HUES6 (cell line): ENCODE measurements around the gene UFD1.

Source experiments
- H3K27ac ChIP-seq: 2 replicates; pipeline ENCODE4 v1.7.0; 2013; ENCODE audit warnings: low read depth, mild to moderate bottlenecking, low read length, inconsistent platforms
- H3K27me3 ChIP-seq: 2 replicates; pipeline ENCODE4 v1.6.1; 2013; ENCODE audit warnings: low read length; ENCODE audit not compliant: control insufficient read depth, insufficient read depth
- H3K36me3 ChIP-seq: 2 replicates; pipeline ENCODE4 v1.6.1; 2013; ENCODE audit warnings: low read length; ENCODE audit not compliant: control insufficient read depth, insufficient read depth
- H3K4me1 ChIP-seq: 2 replicates; pipeline ENCODE4 v1.6.1; 2013; ENCODE audit warnings: low read length; ENCODE audit not compliant: control insufficient read depth, insufficient read depth
- H3K4me3 ChIP-seq: 2 replicates; pipeline ENCODE4 v1.5.1; 2013; ENCODE audit warnings: low read depth, low read length
- H3K9ac ChIP-seq: one replicate; pipeline ENCODE4 v1.6.1; 2013; ENCODE audit warnings: mild to moderate bottlenecking, low read length
- H3K9me3 ChIP-seq: 2 replicates; pipeline ENCODE4 v1.6.1; 2013; ENCODE audit warnings: low read depth, low read length; ENCODE audit not compliant: control insufficient read depth, insufficient read depth

The UFD1 gene

DNA sequence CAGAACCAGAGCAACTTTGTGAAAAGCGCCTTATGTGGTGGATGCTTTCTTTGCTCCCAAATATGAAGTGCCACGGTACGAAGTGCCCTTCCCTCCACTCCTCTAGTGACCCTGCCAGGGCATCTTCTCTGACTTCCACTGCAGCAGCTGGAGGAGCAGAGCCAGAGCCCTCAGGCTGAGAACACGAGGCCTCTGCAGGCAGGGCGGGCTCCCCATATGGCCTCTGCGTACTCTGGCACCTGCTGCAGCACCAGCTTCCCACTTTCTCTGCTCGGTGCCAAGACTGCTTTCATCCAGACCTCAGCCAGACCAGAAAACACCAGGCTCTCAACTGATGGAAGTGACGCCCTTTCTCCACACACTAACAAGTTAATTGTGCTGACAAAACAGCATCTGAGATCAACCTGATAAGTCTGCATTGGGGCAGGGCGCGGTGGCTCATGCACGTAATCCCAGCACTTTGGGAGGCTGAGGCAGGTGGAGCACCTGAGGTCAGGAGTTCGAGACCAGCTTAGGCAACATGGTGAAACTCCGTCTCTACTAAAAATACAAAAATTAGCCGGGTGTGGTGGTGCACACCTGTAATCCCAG, 12.8 kb downstream of the UFD1 start:
- Histone ChIP-seq H3K27ac (no peak overlapping the region), H3K4me3 (no peak overlapping the region), H3K27me3 (no peaks in the 10 kb centered on the region), H3K36me3 (peaks cover 92% of the 10 kb centered on the region), H3K9me3 (no peaks in the 10 kb centered on the region), H3K4me1 (no peaks in the 10 kb centered on the region), H3K9ac (no peak overlapping the region)

DNA sequence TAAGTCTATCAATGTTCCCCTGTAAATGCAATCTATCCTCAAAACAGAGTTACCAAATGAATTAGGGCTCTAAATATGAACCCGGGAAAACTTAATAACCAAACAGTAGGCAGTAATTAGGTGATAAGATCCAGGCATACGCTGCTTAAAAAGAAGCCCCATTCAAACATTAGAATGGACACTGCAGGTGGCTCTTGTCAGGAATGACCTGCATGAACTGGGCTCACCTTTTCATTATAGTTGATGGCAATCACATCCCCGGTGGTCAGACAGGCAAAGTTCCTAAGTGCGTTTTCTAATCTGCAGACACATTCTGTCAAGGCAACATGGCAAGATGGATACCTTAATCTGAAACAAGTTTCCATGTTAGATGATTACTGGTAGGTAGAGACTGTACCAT, 14.0 kb downstream of the UFD1 start:
- Histone ChIP-seq H3K4me3 (no peak overlapping the region), H3K4me1 (no peaks in the 10 kb centered on the region), H3K27ac (no peak overlapping the region), H3K9me3 (no peaks in the 10 kb centered on the region), H3K9ac (no peak overlapping the region), H3K36me3 (peaks cover 92% of the 10 kb centered on the region), H3K27me3 (no peaks in the 10 kb centered on the region)

GRCh38 chr22:19464546-19464945, 14.4 kb downstream of the UFD1 start:
- H3K27me3 ChIP-seq = no peaks in the 10 kb centered on the region
- H3K4me3 ChIP-seq = no peak overlapping the region
- H3K4me1 ChIP-seq = no peaks in the 10 kb centered on the region
- no peak overlapping the region for H3K27ac ChIP-seq
- no peak overlapping the region for H3K9ac ChIP-seq
- no peaks in the 10 kb centered on the region for H3K9me3 ChIP-seq
- H3K36me3 ChIP-seq = peaks cover 88% of the 10 kb centered on the region

- Histone ChIP-seq H3K4me3 (no peak overlapping the region), H3K27ac (no peak overlapping the region), H3K9me3 (no peaks in the 10 kb centered on the region), H3K9ac (no peak overlapping the region), H3K27me3 (no peaks in the 10 kb centered on the region), H3K36me3 (peaks cover 85% of the 10 kb centered on the region), H3K4me1 (no peaks in the 10 kb centered on the region)
Observed at GRCh38 chr22:19463491-19464469, 15.2 kb downstream of the UFD1 start.

GRCh38 chr22:19463008-19463407, 16.0 kb downstream of the UFD1 start:
- no peak overlapping the region for H3K9ac ChIP-seq
- H3K9me3 ChIP-seq = no peaks in the 10 kb centered on the region
- H3K27ac ChIP-seq = no peak overlapping the region
- H3K4me3 ChIP-seq = no peak overlapping the region
- no peaks in the 10 kb centered on the region for H3K27me3 ChIP-seq
- H3K4me1 ChIP-seq = no peaks in the 10 kb centered on the region
- peaks cover 83% of the 10 kb centered on the region for H3K36me3 ChIP-seq

DNA sequence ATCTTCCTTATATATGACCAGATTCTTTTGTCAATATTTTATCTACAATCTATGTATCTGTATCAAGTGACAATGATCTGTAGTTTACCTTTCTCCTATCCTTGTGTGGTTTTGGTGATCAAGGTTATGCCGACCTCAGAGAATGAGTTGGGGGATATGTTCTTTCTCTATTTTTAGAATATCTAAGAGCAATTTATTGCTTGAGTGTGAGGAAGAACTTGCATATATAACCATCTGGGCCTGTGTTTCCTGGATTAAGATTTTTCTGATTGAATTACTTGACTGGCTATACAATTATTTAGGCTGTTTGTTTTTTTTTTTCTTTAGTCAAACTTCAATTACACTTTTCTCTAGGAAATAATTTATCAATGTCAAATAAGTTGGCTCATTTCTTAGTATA, 17.5 kb downstream of the UFD1 start:
- no peaks in the 10 kb centered on the region for H3K9me3 ChIP-seq
- no peak overlapping the region for H3K4me3 ChIP-seq
- no peaks in the 10 kb centered on the region for H3K4me1 ChIP-seq
- H3K36me3 ChIP-seq = peaks cover 83% of the 10 kb centered on the region
- H3K27ac ChIP-seq = no peak overlapping the region
- H3K9ac ChIP-seq = no peak overlapping the region
- no peaks in the 10 kb centered on the region for H3K27me3 ChIP-seq

DNA sequence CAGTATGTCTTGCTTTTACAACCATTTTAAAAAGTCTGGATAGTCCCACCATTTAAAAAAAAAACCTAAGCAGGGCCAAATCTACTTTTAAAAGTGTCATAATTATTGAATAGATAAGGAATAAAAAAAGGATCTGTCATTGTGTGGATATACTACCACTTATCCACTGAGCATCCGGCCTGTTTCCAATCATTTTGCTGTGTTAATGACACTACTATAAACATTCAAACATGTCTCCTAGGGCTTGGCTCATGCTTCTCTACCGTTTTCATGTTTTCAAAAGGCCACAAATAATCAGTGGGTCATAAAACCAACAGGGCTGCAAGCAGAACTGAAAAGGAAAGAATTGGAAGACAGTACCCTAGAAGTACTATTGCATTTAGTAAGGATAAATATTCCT, 19.0 kb downstream of the UFD1 start:
- H3K4me1 ChIP-seq = no peaks in the 10 kb centered on the region
- no peak overlapping the region for H3K27ac ChIP-seq
- H3K9ac ChIP-seq = no peak overlapping the region
- no peaks in the 10 kb centered on the region for H3K27me3 ChIP-seq
- H3K4me3 ChIP-seq = no peak overlapping the region
- no peaks in the 10 kb centered on the region for H3K9me3 ChIP-seq
- peaks cover 83% of the 10 kb centered on the region for H3K36me3 ChIP-seq

DNA sequence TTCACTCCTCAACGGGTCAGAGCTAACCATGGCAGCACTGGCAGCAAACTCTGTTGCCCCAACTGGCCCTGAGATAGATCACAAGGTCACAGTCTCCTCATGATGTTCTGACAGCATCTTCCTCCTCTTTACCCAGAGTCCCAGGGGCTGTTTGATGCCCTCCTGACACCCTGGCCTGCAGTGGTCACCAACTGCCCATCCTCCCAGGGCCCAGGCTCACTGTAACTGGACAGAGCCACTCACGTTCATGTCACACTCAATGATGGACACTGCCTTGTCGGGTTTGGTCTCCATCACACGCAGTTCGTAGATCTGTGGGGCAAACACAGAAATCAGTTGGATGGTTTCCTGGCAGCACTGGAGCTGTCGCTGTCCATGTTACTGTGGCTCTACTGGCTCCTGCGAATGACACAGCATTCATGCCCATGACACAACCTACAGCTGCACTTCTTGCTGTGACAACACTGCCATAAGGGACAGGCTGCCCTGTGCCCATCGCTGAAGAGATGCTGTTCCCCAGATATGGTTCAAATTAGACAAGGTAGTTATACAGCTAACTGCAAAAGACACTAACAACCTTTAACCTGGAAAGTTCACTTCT, 21.1 kb downstream of the UFD1 start:
- no peaks in the 10 kb centered on the region for H3K4me1 ChIP-seq
- no peak overlapping the region for H3K4me3 ChIP-seq
- no peak overlapping the region for H3K27ac ChIP-seq
- H3K9ac ChIP-seq = no peak overlapping the region
- no peaks in the 10 kb centered on the region for H3K27me3 ChIP-seq
- H3K9me3 ChIP-seq = no peaks in the 10 kb centered on the region
- peaks cover 84% of the 10 kb centered on the region for H3K36me3 ChIP-seq

DNA sequence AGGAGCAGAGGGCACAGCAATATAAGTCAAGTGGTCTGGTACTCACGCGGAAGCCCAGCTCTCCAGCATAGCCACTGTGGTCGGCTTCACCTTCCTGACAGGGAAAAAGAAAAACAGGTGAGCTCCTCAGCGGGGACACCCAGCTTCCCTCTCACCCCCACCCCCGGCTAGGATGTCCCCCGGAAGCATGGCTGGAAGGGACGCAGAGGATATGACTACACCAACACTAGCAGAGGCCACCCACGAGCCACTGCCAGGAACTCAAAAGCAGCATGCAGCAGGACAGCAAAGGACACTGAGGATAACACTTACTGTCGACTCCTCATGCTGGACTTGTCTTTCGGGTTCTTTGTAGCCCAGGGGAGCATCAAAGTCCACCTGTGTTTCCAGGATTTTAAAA, 22.5 kb downstream of the UFD1 start:
- Histone ChIP-seq H3K9me3 (no peaks in the 10 kb centered on the region), H3K27ac (no peak overlapping the region), H3K4me3 (no peak overlapping the region), H3K36me3 (peaks cover 90% of the 10 kb centered on the region), H3K27me3 (no peaks in the 10 kb centered on the region), H3K9ac (no peak overlapping the region), H3K4me1 (no peaks in the 10 kb centered on the region)

- Histone ChIP-seq H3K4me1 (no peaks in the 10 kb centered on the region), H3K27me3 (no peaks in the 10 kb centered on the region), H3K36me3 (peaks cover 90% of the 10 kb centered on the region), H3K4me3 (no peak overlapping the region), H3K27ac (no peak overlapping the region), H3K9ac (no peak overlapping the region), H3K9me3 (no peaks in the 10 kb centered on the region)
Observed at GRCh38 chr22:19455585-19456370, 23.2 kb downstream of the UFD1 start.
